GM19193 (cell line): ENCODE results near the gene CXorf66.

Experiments used
- POLR2A ChIP-seq: IDR thresholded peaks from 4 replicates; pipeline ENCODE4 v1.6.1; 2011; ENCODE audit not compliant: insufficient read depth, insufficient read length; ENCODE audit errors: extremely low read depth

The CXorf66 gene

GRCh38 chrX:139932073-139932900 is 33.0 kb downstream of the CXorf66 start:
- TF ChIP-seq POLR2A, result no peak

- TF ChIP-seq POLR2A, result no peak
These were observed 33.7 kb downstream of the CXorf66 start for GRCh38 chrX:139931646-139932072.

GRCh38 chrX:139930916-139931645 is 34.2 kb downstream of the CXorf66 start:
- TF ChIP-seq POLR2A, result no peak

GRCh38 chrX:139930401-139930800 is 34.9 kb downstream of the CXorf66 start:
- no peak for TF ChIP-seq POLR2A

GRCh38 chrX:139929876-139930275 is 35.4 kb downstream of the CXorf66 start:
- TF ChIP-seq POLR2A, result no peak

- no peak for TF ChIP-seq POLR2A
These were observed 40.6 kb downstream of the CXorf66 start for GRCh38 chrX:139924696-139925095.

GRCh38 chrX:139924069-139924695 is 41.1 kb downstream of the CXorf66 start:
- no peak for TF ChIP-seq POLR2A

GRCh38 chrX:139920316-139920715 is 45.0 kb downstream of the CXorf66 start:
- no peak for TF ChIP-seq POLR2A

GRCh38 chrX:139914421-139914820 is 50.9 kb downstream of the CXorf66 start:
- no peak for TF ChIP-seq POLR2A

GRCh38 chrX:139909712-139910111 is 55.6 kb downstream of the CXorf66 start:
- no peak for TF ChIP-seq POLR2A

- TF ChIP-seq POLR2A, result no peak
These were observed 58.2 kb downstream of the CXorf66 start for GRCh38 chrX:139907078-139907477.

- TF ChIP-seq POLR2A, result no peak
These were observed 59.6 kb downstream of the CXorf66 start for GRCh38 chrX:139905743-139906142.
